ENCODE measurements around the gene AHRR. TPM values are rescaled to one million over a fixed set of nuclear protein-coding genes. Genes with fewer than 3 reads are reported as not detected.
A peak's percentile ranks its signal among the peaks of the same experiment; 100 is the strongest.
"Not testable (repeated sequence)": the region's sequence is repeated elsewhere in the genome, so short reads cannot be mapped to it uniquely, and the experiment has no call there.

The AHRR gene
- total and polyA plus RNA-seq, 8 donors: 0.63 to 47.8 (median 1.1) TPM; not detected in 1

- Histone ChIP-seq H3K9me3 (no peaks in the 10 kb centered on the region), H3K4me1 (peaks cover 0 to 14% (median 0%) of the 10 kb centered on the region in 4 donors), H3K36me3 (no peaks in the 10 kb centered on the region), H3K4me3 (no peak overlapping the region), H3K27ac (no peak overlapping the region), H3K27me3 (peaks cover 0 to 9% (median 0%) of the 10 kb centered on the region in 3 donors)
- intact Hi-C loops (cut with DNase I; ENCODE audit: low total_unique reads): no loop called here
- WGBS, 5 donors: 73 to 93% (median 89%) methylated on average over 2 of the region's 2 CpGs
- TF ChIP-seq EP300 (IDR thresholded peaks at IDR 0.05) (no peak), CTCF (IDR thresholded peaks at IDR 0.05) (no peak), POLR2AphosphoS5 (IDR thresholded peaks at IDR 0.05) (no peak), POLR2A (IDR thresholded peaks at IDR 0.05) (no peak)
- DNase-seq: no peak
Measured at GRCh38 chr5:410911-411517, 89.5 kb downstream of the AHRR start.

- peaks cover 0 to 16% (median 0%) of the 10 kb centered on the region in 4 donors for H3K4me1 ChIP-seq
- H3K27ac ChIP-seq: no peak overlapping the region
- no peaks in the 10 kb centered on the region for H3K36me3 ChIP-seq
- H3K9me3 ChIP-seq: no peaks in the 10 kb centered on the region
- no peak for DNase-seq
- 75 to 88% (median 82%) methylated on average over 13 of the region's 13 CpGs for WGBS, 5 donors
- TF ChIP-seq POLR2A (IDR thresholded peaks at IDR 0.05) (no peak), POLR2AphosphoS5 (IDR thresholded peaks at IDR 0.05) (no peak)
- H3K27me3 ChIP-seq: peaks cover 0 to 9% (median 0%) of the 10 kb centered on the region in 3 donors
- H3K4me3 ChIP-seq: no peak overlapping the region
- intact Hi-C loops (cut with DNase I; ENCODE audit: low total_unique reads): no loop called here
Measured at GRCh38 chr5:411728-412127, 90.2 kb downstream of the AHRR start.

- intact Hi-C loops (cut with DNase I; ENCODE audit: low total_unique reads); H3K27me3 ChIP-seq; H3K36me3 ChIP-seq; H3K4me3 ChIP-seq; H3K9me3 ChIP-seq: not testable (repeated sequence)
- DNase-seq: peak in 1 of 2 donors; percentile 64
- WGBS, 5 donors: 54 to 88% (median 83%) methylated on average over 15 to 42 of the region's 42 CpGs
- peaks cover 0 to 16% (median 0%) of the 10 kb centered on the region in 4 donors for H3K4me1 ChIP-seq
- H3K27ac ChIP-seq: peak overlapping the region in 1 of 5 donors; percentile 86
Measured at GRCh38 chr5:414991-415927, 93.7 kb downstream of the AHRR start.

- H3K9me3 ChIP-seq: no peaks in the 10 kb centered on the region
Measured at GRCh38 chr5:415928-416635, 94.6 kb downstream of the AHRR start.

More at GRCh38 chr5:415928-416635, 94.6 kb downstream of the AHRR start:
- no peak for DNase-seq
- no peak overlapping the region for H3K4me3 ChIP-seq
- TF ChIP-seq EP300 (IDR thresholded peaks at IDR 0.05) (no peak), CTCF (IDR thresholded peaks at IDR 0.05) (no peak), POLR2AphosphoS5 (IDR thresholded peaks at IDR 0.05) (no peak)
- intact Hi-C loops (cut with DNase I; ENCODE audit: low total_unique reads): no loop called here
- H3K36me3 ChIP-seq: no peaks in the 10 kb centered on the region
- H3K4me1 ChIP-seq: peaks cover 0 to 16% (median 0%) of the 10 kb centered on the region in 4 donors
- H3K27ac ChIP-seq: peak overlapping the region in 1 of 5 donors; percentile 86
- H3K27me3 ChIP-seq: peaks cover 0 to 9% (median 0%) of the 10 kb centered on the region in 3 donors
- 71 to 85% (median 79%) methylated on average over 15 to 24 of the region's 24 CpGs for WGBS, 5 donors

Measured in stomach (tissue), 9 donors.